VCaP (cell line): Measurements from ENCODE around the gene PAAF1.

Source experiments
- H3K27ac ChIP-seq: fragments of 450-650 bp; 2 replicates; pipeline ENCODE4 v1.5.1; 2017
- TF ChIP-seq, protein P1 (sequence below): fragments of 450-650 bp; conservative IDR thresholded peaks from 2 replicates; pipeline ENCODE4 v1.5.1; 2017; ENCODE audit warnings: mild to moderate bottlenecking, moderate library complexity

PAAF1 gene

GRCh38 chr11:73945396-73945795 lies 68.6 kb downstream of the PAAF1 start:
- H3K27ac ChIP-seq: no peak overlapping the region
- TF ChIP-seq, protein P1, sequence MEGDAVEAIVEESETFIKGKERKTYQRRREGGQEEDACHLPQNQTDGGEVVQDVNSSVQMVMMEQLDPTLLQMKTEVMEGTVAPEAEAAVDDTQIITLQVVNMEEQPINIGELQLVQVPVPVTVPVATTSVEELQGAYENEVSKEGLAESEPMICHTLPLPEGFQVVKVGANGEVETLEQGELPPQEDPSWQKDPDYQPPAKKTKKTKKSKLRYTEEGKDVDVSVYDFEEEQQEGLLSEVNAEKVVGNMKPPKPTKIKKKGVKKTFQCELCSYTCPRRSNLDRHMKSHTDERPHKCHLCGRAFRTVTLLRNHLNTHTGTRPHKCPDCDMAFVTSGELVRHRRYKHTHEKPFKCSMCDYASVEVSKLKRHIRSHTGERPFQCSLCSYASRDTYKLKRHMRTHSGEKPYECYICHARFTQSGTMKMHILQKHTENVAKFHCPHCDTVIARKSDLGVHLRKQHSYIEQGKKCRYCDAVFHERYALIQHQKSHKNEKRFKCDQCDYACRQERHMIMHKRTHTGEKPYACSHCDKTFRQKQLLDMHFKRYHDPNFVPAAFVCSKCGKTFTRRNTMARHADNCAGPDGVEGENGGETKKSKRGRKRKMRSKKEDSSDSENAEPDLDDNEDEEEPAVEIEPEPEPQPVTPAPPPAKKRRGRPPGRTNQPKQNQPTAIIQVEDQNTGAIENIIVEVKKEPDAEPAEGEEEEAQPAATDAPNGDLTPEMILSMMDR: no peak

- H3K27ac ChIP-seq: no peak overlapping the region
- TF ChIP-seq, protein P1: no peak
Measured at GRCh38 chr11:73946798-73947458, 70.1 kb downstream of the PAAF1 start.

DNA sequence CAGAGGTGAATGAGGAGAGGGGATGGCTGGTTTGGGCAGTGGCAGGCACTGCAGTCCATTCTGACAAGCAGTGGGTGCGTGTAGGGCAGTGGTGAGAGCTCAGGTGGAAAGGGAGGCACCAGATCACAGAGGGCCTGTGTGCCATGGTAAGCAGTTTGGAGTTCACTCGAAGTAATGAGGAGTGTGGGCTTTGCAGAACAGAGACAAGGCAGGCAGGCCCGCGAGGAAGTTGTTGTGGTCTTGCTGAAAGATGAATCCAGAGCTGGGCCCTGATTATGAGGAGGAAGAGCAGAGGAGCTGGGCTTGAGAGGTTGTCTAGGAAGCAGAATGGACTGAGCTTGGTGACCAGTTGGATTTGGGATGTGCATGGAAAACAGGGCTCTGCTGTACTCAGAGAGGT lies 72.4 kb downstream of the PAAF1 start:
- TF ChIP-seq, protein P1: no peak
- H3K27ac ChIP-seq: no peak overlapping the region

DNA sequence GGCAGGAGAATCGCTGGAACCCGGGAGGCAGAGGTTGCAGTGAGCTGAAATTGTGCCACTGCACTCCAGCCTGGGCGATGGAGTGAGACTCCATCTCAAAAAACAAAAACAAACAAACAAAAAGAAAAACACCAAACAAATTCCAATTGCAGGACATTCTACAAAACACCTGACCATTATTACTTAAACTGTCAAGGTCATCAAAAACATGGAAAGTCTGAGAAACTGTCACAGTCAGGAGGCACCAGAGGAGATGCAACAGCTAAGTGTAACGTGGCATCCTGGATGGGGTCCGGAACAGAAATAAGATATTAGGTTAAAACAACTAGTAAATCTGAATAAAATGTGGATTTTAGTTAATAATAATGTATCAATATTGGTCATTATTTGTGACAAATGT lies 73.1 kb downstream of the PAAF1 start:
- H3K27ac ChIP-seq: no peak overlapping the region
- TF ChIP-seq, protein P1: no peak

GRCh38 chr11:73950869-73951710 lies 74.3 kb downstream of the PAAF1 start, which contains the start of gene DNAJB13:
Gene DNAJB13 (plus strand): TSS chr11:73951026. CDS start chr11:73951070, 44 bp downstream.
- TF ChIP-seq, protein P1: no peak
- H3K27ac ChIP-seq: no peak within 1 kb of the TSS

DNA sequence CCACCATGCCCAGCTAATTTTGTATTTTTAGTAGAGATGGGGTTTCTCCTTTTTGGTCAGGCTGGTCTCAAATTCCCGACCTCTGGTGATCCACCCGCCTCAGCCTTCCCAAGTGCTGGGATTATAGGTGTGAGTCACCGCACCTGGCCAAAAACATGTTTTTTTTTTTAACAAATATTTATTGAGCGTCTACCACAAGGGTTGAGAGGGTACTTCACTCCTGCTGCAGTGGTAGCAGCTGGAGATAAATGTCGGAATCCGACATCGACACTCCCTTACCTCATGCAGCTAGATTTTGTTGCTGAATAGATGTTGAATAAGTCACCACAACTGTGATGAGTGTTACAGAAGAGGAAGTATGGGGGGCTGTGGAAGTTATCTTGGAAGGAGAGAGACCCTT lies 75.0 kb downstream of the PAAF1 start:
- H3K27ac ChIP-seq: no peak overlapping the region
- TF ChIP-seq, protein P1: no peak

GRCh38 chr11:73956876-73957653 lies 80.3 kb downstream of the PAAF1 start:
- H3K27ac ChIP-seq: no peak overlapping the region
- TF ChIP-seq, protein P1: no peak
